GM18517 (cell line): ENCODE results near the gene AP1S3.
A peak's percentile ranks its signal among the peaks of the same experiment; 100 is the strongest.
"Not testable (repeated sequence)": the region's sequence is repeated elsewhere in the genome, so short reads cannot be mapped to it uniquely, and the experiment has no call there.

Experiments used
- ATAC-seq: cut with Tn5 transposase; IDR thresholded peaks from one replicate; pipeline ENCODE4 v1.9.1; 2021; ENCODE audit warnings: mild to moderate bottlenecking, moderate library complexity; ENCODE audit not compliant: unreplicated experiment

Gene AP1S3

GRCh38 chr2:223811757-223812156, 25.6 kb downstream of the AP1S3 start:
- ATAC-seq = no peak

DNA sequence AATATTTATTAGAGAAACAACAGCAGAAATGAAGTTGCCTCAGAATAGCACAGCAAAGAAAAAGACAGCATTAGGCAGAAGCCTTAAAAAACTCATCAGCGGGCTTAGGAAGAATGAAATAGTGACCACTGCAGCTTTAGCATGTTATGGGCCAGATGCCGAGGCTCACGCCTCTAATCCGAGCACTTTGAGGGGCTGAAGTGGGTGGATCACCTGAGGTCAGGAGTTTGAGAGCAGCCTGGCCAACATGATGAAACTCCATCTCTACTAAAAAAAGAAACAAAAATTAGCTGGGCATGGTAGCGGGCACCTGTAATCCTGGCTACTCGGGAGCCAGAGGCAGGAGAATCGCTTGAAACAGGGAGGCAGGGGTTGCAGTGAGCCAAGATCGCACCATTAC, 32.4 kb downstream of the AP1S3 start:
- no peak for ATAC-seq

DNA sequence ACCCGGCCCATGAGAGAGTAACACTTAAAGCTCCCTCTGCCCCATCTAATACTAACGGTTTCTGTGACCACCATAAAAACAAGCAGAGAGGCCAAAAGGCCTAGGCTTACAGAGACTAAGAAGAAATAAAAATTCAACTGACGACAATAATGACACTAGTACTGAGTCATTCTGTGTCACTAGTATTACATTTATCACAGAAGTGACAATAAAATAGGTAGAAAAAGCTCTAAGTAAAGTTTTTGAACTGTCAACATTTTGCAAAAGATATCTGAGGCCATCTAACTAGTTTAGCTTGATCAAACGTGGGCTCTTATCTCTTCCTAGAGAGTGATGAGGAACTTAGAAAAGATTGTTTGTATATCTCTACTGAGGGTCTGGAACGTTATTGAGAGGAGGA, 35.6 kb downstream of the AP1S3 start:
- ATAC-seq = no peak

DNA sequence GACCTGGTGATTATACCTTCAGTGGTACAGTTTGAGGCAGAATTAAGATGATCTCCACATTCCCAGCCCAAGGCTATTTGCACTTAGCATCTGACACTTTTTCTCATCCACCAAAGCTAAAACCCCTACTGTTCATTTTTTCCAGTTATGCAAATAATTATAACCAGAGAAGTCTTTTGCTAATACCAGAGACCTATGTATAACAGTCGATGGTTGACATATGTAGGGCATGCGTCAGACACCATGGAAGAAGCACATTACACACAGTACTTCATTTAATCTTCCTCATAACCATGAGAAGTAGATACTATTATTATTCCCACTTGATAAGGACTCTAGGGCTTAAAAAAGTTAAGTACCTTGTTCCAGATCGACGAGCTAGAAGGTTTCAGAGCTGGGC, 36.5 kb downstream of the AP1S3 start:
- ATAC-seq = no peak

GRCh38 chr2:223797811-223798721, 39.3 kb downstream of the AP1S3 start:
- ATAC-seq = peak; percentile 100

DNA sequence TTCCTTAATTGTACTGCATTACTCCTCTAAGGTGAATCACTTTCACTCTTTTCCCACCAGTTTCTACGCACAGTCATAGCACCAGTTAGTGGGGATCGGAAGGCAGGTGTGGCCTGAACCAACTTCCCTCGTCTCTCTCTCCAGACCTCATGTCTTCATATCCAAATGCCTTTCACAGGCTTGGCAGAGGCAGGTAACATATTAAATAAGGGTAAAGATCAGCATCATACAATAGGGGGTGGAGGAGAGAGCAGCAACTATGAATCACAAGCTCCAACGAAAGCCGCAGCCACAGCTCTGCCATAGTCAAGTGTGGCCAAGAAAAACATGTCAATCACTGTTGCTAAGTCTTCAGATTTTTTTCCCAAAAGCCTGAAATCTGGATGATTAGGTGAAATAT, 40.3 kb downstream of the AP1S3 start:
- no peak for ATAC-seq

GRCh38 chr2:223789423-223789822, 48.0 kb downstream of the AP1S3 start:
- no peak for ATAC-seq

DNA sequence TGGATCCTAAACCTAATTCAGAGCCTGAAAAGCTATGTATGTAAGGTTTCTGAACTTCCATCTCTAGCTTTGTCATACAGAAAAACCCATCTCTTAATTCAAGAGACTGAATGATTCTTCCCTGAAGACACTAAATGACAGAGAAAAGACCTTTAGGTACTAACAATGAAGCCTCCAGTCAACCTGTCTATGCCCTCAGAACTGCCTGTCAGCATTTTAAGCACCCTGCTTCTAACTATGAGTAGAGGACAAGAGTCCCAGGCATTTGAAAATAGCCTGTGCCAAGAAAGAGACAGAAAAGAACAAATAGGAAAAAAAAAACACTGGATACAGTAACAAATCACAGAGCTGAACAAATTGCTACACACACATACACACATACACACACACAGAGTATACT, 48.6 kb downstream of the AP1S3 start:
- ATAC-seq = no peak

- not testable (repeated sequence) for ATAC-seq
Observed at GRCh38 chr2:223788106-223788505, 49.3 kb downstream of the AP1S3 start.

DNA sequence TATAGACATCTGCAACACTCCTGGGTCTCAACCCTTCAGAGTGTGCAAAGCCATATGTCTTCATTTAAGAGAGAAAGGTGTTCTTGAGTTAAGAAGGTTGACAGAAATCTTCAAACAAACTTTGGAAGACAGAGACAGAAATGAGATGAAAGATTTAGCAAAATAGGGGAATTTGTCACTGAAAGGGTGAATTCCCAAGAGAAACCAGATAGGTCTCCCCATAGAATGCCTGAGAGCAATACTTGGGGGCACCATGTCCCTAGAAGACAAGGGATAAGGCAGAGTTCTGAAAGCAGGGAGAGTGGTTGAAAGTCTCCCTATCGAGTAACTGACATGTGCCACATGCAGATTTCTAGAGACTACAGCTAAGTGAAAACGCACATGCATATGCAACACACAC, 50.0 kb downstream of the AP1S3 start:
- peak; percentile 27 for ATAC-seq

DNA sequence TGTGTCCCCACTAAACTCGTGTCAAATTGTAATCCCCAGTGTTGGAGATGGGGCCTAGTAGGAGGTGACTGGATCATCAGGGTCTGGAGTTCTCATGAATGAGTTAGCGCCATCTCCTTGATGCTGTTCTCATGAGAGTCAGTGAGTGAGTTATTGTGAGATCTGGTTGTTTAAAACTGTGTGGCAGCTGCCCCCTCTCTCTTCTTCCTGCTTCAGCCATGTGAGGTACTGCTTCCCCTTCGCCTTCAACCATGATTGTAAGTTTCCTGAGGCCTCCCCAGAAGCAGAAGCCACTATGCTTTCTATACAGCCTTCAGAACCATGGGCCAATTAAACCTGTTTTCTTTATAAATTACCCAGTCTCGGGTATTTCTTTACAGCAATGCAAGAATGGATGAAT, 50.4 kb downstream of the AP1S3 start:
- peak; percentile 57 for ATAC-seq

DNA sequence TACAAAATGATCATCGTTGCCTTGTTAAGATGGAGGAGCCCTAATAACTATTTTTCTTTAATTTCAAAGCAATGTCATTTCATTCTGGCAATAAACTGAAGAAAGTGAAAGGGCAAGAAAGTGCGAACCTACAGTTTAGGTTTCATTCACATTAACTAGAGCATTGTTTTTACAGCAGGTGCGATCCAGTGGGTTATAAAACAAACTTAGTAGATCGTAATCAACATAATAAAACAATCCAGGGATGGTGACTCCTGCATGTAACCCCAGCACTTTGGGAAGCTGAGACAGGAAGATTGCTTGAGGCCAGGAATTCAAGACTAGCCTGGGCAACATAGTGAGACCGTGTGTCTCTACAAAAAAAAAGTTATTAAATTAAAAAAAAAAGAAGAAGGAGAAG, 51.1 kb downstream of the AP1S3 start:
- ATAC-seq = no peak

- ATAC-seq = no peak
Observed at GRCh38 chr2:223784221-223784772, 53.1 kb downstream of the AP1S3 start.

DNA sequence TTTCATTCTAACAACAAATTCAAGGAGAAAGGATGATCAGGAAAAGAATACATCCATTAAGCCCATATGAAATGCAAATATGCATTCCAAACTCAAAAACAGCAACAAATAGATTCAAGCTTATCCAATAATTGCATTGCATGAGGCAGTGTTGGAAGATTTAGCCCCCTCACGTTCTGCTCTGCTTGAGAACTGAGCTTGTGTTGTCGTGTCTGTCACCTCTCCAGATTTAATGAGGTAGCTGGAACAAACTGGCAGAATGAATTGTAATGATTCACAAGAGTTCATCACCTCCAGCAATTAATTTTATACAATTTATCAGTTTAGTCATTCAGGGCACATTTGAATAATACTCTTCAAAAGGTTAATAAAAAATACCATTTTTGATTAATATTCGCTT, 54.8 kb downstream of the AP1S3 start:
- no peak for ATAC-seq

DNA sequence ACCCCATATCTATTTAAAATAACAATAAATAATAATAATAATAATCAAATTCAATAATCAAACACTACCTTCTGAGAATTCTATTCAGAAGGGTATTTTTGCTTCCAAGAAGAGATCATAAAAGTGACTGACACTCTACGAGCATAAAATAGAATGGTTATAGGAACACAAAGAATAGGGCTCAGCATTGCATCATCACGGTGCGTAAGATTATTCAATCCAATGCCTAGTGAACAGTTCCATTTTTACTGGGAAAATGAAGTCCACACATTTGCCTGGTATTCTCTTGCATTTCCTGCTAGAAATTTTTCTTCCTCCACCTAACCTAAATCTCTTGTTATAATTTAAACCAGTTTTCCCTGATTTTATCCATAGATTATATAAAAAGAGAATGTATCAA, 55.8 kb downstream of the AP1S3 start:
- ATAC-seq = no peak

- ATAC-seq = peak; percentile 81
Observed at GRCh38 chr2:223779877-223780276, 57.5 kb downstream of the AP1S3 start.

- ATAC-seq = no peak
Observed at GRCh38 chr2:223774193-223774592, 63.2 kb downstream of the AP1S3 start.

DNA sequence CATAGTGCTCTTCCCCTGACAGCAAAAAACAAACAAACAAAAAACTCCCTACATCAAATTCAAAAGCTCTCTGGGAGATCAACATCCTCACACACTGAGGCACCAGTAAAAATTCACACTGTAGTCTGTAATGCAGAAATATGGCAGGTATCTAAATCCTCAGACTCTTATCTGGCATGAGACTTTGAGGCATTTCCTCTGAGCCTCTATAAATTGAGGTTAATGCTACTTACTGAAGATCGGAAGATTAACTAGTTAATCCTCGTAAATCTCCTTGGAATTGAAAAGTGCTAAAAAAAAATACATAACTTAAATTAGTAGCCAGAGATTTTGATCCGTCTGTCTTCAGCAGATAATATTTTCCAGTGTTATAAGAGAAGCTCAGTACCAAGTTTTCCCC, 65.0 kb downstream of the AP1S3 start:
- no peak for ATAC-seq

DNA sequence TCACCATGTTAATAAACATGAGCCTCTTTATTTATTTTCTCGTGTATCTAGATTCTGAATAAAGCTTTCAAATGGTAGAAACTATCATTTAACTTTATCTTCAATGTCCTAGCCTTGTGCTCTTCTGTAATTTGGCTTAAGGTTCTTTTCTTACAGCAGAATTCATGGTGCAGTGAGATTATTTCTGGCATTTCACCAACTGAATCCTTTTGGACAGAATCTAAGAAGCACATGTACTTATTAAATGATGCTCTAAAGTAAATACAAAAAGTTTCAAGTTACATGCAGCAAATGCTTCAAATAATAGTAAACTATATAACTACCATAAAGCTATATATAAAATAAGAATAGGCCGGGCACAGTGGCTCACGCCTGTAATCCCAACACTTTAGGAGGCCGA, 65.9 kb downstream of the AP1S3 start:
- no peak for ATAC-seq

DNA sequence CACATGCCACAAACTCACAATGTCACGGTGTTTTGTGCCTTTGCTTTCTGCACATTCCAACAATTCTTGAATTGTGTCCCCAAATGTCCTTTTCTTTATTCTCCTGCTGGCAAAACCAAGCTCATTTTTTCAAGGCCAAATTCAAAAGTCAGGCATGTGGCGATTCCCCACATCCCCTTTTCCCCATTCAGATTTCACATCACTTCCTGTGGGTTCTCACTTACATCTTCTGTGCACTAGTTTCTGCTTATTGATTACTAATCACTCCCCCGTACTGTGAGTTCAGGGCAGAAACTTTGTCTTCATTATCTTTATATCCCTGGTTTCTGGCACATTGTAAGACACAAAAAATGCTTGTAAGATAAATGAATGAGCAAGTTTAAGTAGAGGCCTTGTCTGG, 69.2 kb downstream of the AP1S3 start:
- no peak for ATAC-seq

GRCh38 chr2:223767341-223767740, 70.0 kb downstream of the AP1S3 start:
- ATAC-seq = no peak

DNA sequence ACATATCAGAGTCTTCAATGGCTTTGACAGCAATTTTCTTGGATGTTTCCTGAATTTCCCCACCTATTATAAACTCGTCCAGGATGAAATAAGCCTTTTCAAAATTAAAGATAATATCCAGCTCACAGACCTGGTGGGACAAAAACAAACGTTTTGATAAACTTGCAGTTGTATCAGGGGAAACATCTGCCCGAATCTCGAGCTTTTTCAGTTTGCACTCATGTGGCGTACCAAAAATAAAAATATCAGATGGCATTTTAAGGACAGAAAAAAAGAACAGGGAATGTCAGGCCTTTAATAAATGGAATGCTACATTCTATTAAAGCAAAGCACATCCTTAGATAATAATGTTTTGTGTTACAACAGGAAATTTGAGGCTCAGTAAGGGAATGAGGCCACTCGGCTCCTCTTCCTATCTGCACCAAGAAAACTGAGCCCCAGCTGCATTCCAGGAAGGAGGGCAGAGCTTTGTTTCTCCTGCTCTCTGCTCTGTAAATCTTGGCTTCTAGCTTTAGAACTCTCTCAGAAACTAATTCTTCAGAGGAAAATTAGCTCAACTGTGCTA, 72.1 kb downstream of the AP1S3 start:
- ATAC-seq = no peak
